ENCODE results near the gene SIRPG. TPM values are rescaled to one million over a fixed set of nuclear protein-coding genes. Genes with fewer than 3 reads are reported as not detected.

SIRPG gene
- total and polyA plus RNA-seq, 2 of the 13 experiments (the other 11 are each of a cell fraction or from before 2014, with no cell fraction given): not detected

DNA sequence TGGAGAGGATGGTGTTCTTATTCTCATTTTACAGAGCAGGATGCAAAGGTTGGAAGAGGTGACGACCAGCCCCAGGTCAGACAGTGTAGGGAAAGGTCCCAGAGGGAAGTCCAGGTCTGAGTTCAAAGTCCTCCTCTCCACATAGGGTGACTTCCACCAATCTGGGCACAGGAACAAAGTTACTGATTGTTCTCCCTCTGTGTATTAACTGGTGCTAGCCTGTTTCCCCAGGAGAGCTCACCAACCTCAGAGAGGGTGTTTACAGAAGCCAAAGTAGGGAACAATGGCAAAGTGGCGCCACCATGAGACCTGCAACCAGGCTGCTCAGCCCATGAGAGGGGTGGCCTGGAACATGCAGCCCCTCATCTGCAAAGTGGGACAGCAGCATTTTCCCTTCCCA is 21.0 kb downstream of the SIRPG start (continued):
- TF ChIP-seq RNF219 (CRISPR knock-in tag; IDR thresholded peaks at IDR 0.05): no peak
- no peak for TF ChIP-seq SIN3B (IDR thresholded peaks at IDR 0.05; ENCODE audit: low read length)
- no peak for TF ChIP-seq ZNF230 (CRISPR knock-in tag; IDR thresholded peaks at IDR 0.05)
- TF ChIP-seq SNAI1 (CRISPR knock-in tag; IDR thresholded peaks at IDR 0.05; ENCODE audit: borderline replicate concordance): no peak
- TF ChIP-seq, protein P1, sequence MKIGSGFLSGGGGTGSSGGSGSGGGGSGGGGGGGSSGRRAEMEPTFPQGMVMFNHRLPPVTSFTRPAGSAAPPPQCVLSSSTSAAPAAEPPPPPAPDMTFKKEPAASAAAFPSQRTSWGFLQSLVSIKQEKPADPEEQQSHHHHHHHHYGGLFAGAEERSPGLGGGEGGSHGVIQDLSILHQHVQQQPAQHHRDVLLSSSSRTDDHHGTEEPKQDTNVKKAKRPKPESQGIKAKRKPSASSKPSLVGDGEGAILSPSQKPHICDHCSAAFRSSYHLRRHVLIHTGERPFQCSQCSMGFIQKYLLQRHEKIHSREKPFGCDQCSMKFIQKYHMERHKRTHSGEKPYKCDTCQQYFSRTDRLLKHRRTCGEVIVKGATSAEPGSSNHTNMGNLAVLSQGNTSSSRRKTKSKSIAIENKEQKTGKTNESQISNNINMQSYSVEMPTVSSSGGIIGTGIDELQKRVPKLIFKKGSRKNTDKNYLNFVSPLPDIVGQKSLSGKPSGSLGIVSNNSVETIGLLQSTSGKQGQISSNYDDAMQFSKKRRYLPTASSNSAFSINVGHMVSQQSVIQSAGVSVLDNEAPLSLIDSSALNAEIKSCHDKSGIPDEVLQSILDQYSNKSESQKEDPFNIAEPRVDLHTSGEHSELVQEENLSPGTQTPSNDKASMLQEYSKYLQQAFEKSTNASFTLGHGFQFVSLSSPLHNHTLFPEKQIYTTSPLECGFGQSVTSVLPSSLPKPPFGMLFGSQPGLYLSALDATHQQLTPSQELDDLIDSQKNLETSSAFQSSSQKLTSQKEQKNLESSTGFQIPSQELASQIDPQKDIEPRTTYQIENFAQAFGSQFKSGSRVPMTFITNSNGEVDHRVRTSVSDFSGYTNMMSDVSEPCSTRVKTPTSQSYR (CRISPR knock-in tag; IDR thresholded peaks at IDR 0.05; ENCODE audit: borderline replicate concordance): no peak
- peak; percentile 80 for TF ChIP-seq RXRB (CRISPR knock-in tag; IDR thresholded peaks at IDR 0.05; ENCODE audit: borderline replicate concordance)
- TF ChIP-seq ARID2 (CRISPR knock-in tag; IDR thresholded peaks at IDR 0.05; ENCODE audit: borderline replicate concordance): no peak
- TF ChIP-seq ZNF143 (CRISPR knock-in tag; IDR thresholded peaks at IDR 0.05): no peak
- TF ChIP-seq, protein P2, sequence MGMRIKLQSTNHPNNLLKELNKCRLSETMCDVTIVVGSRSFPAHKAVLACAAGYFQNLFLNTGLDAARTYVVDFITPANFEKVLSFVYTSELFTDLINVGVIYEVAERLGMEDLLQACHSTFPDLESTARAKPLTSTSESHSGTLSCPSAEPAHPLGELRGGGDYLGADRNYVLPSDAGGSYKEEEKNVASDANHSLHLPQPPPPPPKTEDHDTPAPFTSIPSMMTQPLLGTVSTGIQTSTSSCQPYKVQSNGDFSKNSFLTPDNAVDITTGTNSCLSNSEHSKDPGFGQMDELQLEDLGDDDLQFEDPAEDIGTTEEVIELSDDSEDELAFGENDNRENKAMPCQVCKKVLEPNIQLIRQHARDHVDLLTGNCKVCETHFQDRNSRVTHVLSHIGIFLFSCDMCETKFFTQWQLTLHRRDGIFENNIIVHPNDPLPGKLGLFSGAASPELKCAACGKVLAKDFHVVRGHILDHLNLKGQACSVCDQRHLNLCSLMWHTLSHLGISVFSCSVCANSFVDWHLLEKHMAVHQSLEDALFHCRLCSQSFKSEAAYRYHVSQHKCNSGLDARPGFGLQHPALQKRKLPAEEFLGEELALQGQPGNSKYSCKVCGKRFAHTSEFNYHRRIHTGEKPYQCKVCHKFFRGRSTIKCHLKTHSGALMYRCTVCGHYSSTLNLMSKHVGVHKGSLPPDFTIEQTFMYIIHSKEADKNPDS (CRISPR knock-in tag; IDR thresholded peaks at IDR 0.05): no peak
- TF ChIP-seq HOMEZ (CRISPR knock-in tag; IDR thresholded peaks at IDR 0.05; ENCODE audit: low read depth): peak; percentile 90
- peak; percentile 80 for TF ChIP-seq NR2F6 (IDR thresholded peaks at IDR 0.05)
- TF ChIP-seq NR2F6 (CRISPR knock-in tag; IDR thresholded peaks at IDR 0.05): peak; percentile 90
- TF ChIP-seq CSRNP2 (CRISPR knock-in tag; conservative IDR thresholded peaks at IDR 0.05; ENCODE audit: low read depth): no peak
- TF ChIP-seq, protein P3, sequence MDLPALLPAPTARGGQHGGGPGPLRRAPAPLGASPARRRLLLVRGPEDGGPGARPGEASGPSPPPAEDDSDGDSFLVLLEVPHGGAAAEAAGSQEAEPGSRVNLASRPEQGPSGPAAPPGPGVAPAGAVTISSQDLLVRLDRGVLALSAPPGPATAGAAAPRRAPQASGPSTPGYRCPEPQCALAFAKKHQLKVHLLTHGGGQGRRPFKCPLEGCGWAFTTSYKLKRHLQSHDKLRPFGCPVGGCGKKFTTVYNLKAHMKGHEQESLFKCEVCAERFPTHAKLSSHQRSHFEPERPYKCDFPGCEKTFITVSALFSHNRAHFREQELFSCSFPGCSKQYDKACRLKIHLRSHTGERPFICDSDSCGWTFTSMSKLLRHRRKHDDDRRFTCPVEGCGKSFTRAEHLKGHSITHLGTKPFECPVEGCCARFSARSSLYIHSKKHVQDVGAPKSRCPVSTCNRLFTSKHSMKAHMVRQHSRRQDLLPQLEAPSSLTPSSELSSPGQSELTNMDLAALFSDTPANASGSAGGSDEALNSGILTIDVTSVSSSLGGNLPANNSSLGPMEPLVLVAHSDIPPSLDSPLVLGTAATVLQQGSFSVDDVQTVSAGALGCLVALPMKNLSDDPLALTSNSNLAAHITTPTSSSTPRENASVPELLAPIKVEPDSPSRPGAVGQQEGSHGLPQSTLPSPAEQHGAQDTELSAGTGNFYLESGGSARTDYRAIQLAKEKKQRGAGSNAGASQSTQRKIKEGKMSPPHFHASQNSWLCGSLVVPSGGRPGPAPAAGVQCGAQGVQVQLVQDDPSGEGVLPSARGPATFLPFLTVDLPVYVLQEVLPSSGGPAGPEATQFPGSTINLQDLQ (CRISPR knock-in tag; IDR thresholded peaks at IDR 0.05): no peak
- TF ChIP-seq ZNF691 (CRISPR knock-in tag; IDR thresholded peaks at IDR 0.05; ENCODE audit: borderline replicate concordance, low read depth): no peak; the same call in 1 of the 2 replicates
- TF ChIP-seq PAX8 (CRISPR knock-in tag; IDR thresholded peaks at IDR 0.05; ENCODE audit: borderline replicate concordance): no peak
